HG03558 (cell line): ENCODE measurements around the gene EFEMP2.
"Not testable (repeated sequence)": the region's sequence is repeated elsewhere in the genome, so short reads cannot be mapped to it uniquely, and the experiment has no call there.

Experiments
- ATAC-seq: cut with Tn5 transposase; IDR thresholded peaks from one replicate; pipeline ENCODE4 v1.9.1; 2021; ENCODE audit warnings: moderate number of reproducible peaks; ENCODE audit not compliant: unreplicated experiment; ENCODE audit errors: extremely low read depth

The EFEMP2 gene

GRCh38 chr11:65833297-65834030 is 39.1 kb downstream of the EFEMP2 start, which contains the start of gene SNX32:
SNX32 (plus strand) TSS chr11:65833963; CDS start chr11:65834066, 103 bp downstream.
- peak; percentile 56 for ATAC-seq

- ATAC-seq: not testable (repeated sequence)
Measured at GRCh38 chr11:65832231-65832630, 40.4 kb downstream of the EFEMP2 start.

GRCh38 chr11:65829459-65829858 is 43.1 kb downstream of the EFEMP2 start:
- no peak for ATAC-seq

- no peak for ATAC-seq
Measured at GRCh38 chr11:65826984-65827735, 45.4 kb downstream of the EFEMP2 start.

- no peak for ATAC-seq
Measured at GRCh38 chr11:65822776-65823528, 49.6 kb downstream of the EFEMP2 start.

- no peak for ATAC-seq
Measured at GRCh38 chr11:65821107-65821506, 51.5 kb downstream of the EFEMP2 start.

- ATAC-seq: no peak
Measured at GRCh38 chr11:65817835-65818680, 54.5 kb downstream of the EFEMP2 start.

- ATAC-seq: no peak
Measured at GRCh38 chr11:65817312-65817834, 55.2 kb downstream of the EFEMP2 start.

- no peak for ATAC-seq
Measured at GRCh38 chr11:65816696-65817095, 55.9 kb downstream of the EFEMP2 start.
